Fibroblast of lung (primary cell): Measurements from ENCODE around the gene MYRF. TPM values are rescaled to one million over a fixed set of nuclear protein-coding genes. Genes with fewer than 3 reads are reported as not detected.

Experiments used
- DNase-seq, 2 donors: peaks; one replicate each; pipeline versions ENCODE4 v3.0.0 to v3.0.0-alpha.2; 2010; ENCODE audit warnings: low read depth in 2 of 2
- H2AFZ ChIP-seq: 2 replicates; pipeline ENCODE4 v1.5.1; 2012; ENCODE audit warnings: low read length, control low read depth, inconsistent platforms
- H3K27ac ChIP-seq: 2 replicates; pipeline ENCODE4 v1.5.1; 2011; ENCODE audit warnings: low read length, control low read depth; ENCODE audit not compliant: insufficient read depth
- H3K27me3 ChIP-seq: 2 replicates; pipeline ENCODE4 v1.5.1; 2011; ENCODE audit warnings: mild to moderate bottlenecking, low read length; ENCODE audit not compliant: control insufficient read depth, insufficient read depth
- H3K36me3 ChIP-seq: 2 replicates; pipeline ENCODE4 v1.5.1; 2011; ENCODE audit warnings: low read length; ENCODE audit not compliant: control insufficient read depth, insufficient read depth
- H3K4me1 ChIP-seq: 2 replicates; pipeline ENCODE4 v1.5.1; 2011; ENCODE audit warnings: low read length; ENCODE audit not compliant: control insufficient read depth, insufficient read depth; ENCODE audit errors: extremely low read depth
- H3K4me2 ChIP-seq: 2 replicates; pipeline ENCODE4 v1.5.1; 2011; ENCODE audit warnings: low read length, control low read depth; ENCODE audit not compliant: insufficient read depth; ENCODE audit errors: extremely low read depth
- H3K4me3 ChIP-seq, 4 experiments: fragments of 200-600 bp in 1 of 4; sonication (generic) in 1 of 4; replicated peaks in 1 of 4; 2 replicates each; pipeline ENCODE4 v1.5.1; 2011 to 2016; ENCODE audit warnings: low read length in 4 of 4, low read depth in 3 of 4, mild to moderate bottlenecking in 3 of 4, control low read depth in 2 of 4, inconsistent platforms in 1 of 4, mixed read lengths in 1 of 4; ENCODE audit not compliant: insufficient read depth in 1 of 4; ENCODE audit errors: control extremely low read depth in 1 of 4
- H3K79me2 ChIP-seq: 2 replicates; pipeline ENCODE4 v1.5.1; 2012; ENCODE audit warnings: mild to moderate bottlenecking, low read length, inconsistent platforms; ENCODE audit not compliant: control insufficient read depth, insufficient read depth
- H3K9ac ChIP-seq: 2 replicates; pipeline ENCODE4 v1.5.1; 2011; ENCODE audit warnings: mild to moderate bottlenecking, low read length, control low read depth; ENCODE audit not compliant: insufficient read depth
- H3K9me3 ChIP-seq: 2 replicates; pipeline ENCODE4 v1.5.1; 2012; ENCODE audit warnings: low read depth, low read length; ENCODE audit not compliant: control insufficient read depth, insufficient read depth
- H4K20me1 ChIP-seq: 2 replicates; pipeline ENCODE4 v1.5.1; 2011; ENCODE audit warnings: low read length; ENCODE audit not compliant: control insufficient read depth, insufficient read depth; ENCODE audit errors: extremely low read depth
- CTCF ChIP-seq, 2 donors: IDR thresholded peaks in 1 of 2; conservative IDR thresholded peaks in 1 of 2; 1 replicate in 1 of 2; 2 replicates in 1 of 2; pipeline ENCODE4 v1.5.1; 2011 to 2012; ENCODE audit warnings: low read length in 2 of 2, control low read depth in 1 of 2, inconsistent platforms in 1 of 2, low read depth in 1 of 2, mild to moderate bottlenecking in 1 of 2
- EZH2 ChIP-seq: IDR thresholded peaks from 2 replicates; pipeline ENCODE4 v1.5.1; 2012; ENCODE audit warnings: low read length, control low read depth, mild to moderate bottlenecking; ENCODE audit errors: missing control alignments
- polyA plus RNA-seq, 2 donors: library from polyadenylated mRNA; depleted of rRNA in 1 of 2; stranded (reverse) in 1 of 2; unstranded in 1 of 2; fragments of >200 nt; gene quantifications; 2 replicates each; pipeline ENCODE4 v1.2.1, GENCODE V29; 2011 to 2012; ENCODE audit warnings: missing spikeins in 1 of 2
- total RNA-seq: library from RNA; depleted of rRNA; stranded (reverse); fragments of >200 nt; gene quantifications from 2 replicates; pipeline ENCODE4 v1.2.1, GENCODE V29; 2014

The MYRF gene
- total and polyA plus RNA-seq, 2 donors (not counting 1 experiment from before 2014, with no cell fraction given), result 0.10 to 0.17 TPM

GRCh38 chr11:61742391-61742790 is 10.0 kb upstream of the MYRF start:
- Histone ChIP-seq H3K27me3 (no peaks in the 10 kb centered on the region), H2AFZ (no peak overlapping the region), H3K4me1 (no peaks in the 10 kb centered on the region), H3K36me3 (no peaks in the 10 kb centered on the region), H3K79me2 (no peaks in the 10 kb centered on the region), H3K4me3 (no peak overlapping the region), H3K9ac (no peak overlapping the region), H3K4me2 (no peak overlapping the region), H3K9me3 (no peaks in the 10 kb centered on the region), H3K27ac (no peak overlapping the region), H4K20me1 (no peaks in the 10 kb centered on the region)
- no peak for TF ChIP-seq CTCF (conservative IDR thresholded peaks at IDR 0.05 in 1 of 2, IDR thresholded peaks at IDR 0.05 in 1 of 2; ENCODE audit: low read depth in 1 of 2, low read length in 2 of 2)
- TF ChIP-seq EZH2, result no peak
- DNase-seq, result no peak

GRCh38 chr11:61743486-61744095 is 8.8 kb upstream of the MYRF start:
- H3K79me2 ChIP-seq, result no peaks in the 10 kb centered on the region
- no peaks in the 10 kb centered on the region for H3K36me3 ChIP-seq
- H3K4me2 ChIP-seq, result no peak overlapping the region
- H4K20me1 ChIP-seq, result no peaks in the 10 kb centered on the region
- H3K9ac ChIP-seq, result no peak overlapping the region
- TF ChIP-seq EZH2 (no peak), CTCF (conservative IDR thresholded peaks at IDR 0.05 in 1 of 2, IDR thresholded peaks at IDR 0.05 in 1 of 2; ENCODE audit: low read depth in 1 of 2, low read length in 2 of 2) (no peak)
- H3K4me3 ChIP-seq, result no peak overlapping the region
- H3K27ac ChIP-seq, result no peak overlapping the region
- H3K27me3 ChIP-seq, result no peaks in the 10 kb centered on the region
- no peaks in the 10 kb centered on the region for H3K9me3 ChIP-seq
- H3K4me1 ChIP-seq, result no peaks in the 10 kb centered on the region
- H2AFZ ChIP-seq, result no peak overlapping the region
- no peak for DNase-seq

- no peak overlapping the region for H3K4me3 ChIP-seq
- H3K4me1 ChIP-seq, result no peaks in the 10 kb centered on the region
- no peaks in the 10 kb centered on the region for H3K36me3 ChIP-seq
- no peak overlapping the region for H3K27ac ChIP-seq
- H3K9ac ChIP-seq, result no peak overlapping the region
- no peaks in the 10 kb centered on the region for H3K79me2 ChIP-seq
- TF ChIP-seq CTCF (conservative IDR thresholded peaks at IDR 0.05 in 1 of 2, IDR thresholded peaks at IDR 0.05 in 1 of 2; ENCODE audit: low read depth in 1 of 2, low read length in 2 of 2), result no peak
- no peak for TF ChIP-seq EZH2
- DNase-seq, result peak in 1 of 2 donors; percentile 72
- no peak overlapping the region for H3K4me2 ChIP-seq
- no peak overlapping the region for H2AFZ ChIP-seq
- H4K20me1 ChIP-seq, result no peaks in the 10 kb centered on the region
- no peaks in the 10 kb centered on the region for H3K27me3 ChIP-seq
- no peaks in the 10 kb centered on the region for H3K9me3 ChIP-seq
Measured at GRCh38 chr11:61744181-61744580, 8.3 kb upstream of the MYRF start.
